Tibial nerve (tissue), 4 donors: Measurements from ENCODE around the gene EMILIN2.

Experiments used
- EP300 ChIP-seq, 2 donors: sonication (generic); formaldehyde crosslinking; IDR thresholded peaks; one replicate each; pipeline ENCODE4 v1.6.1; 2017; ENCODE audit warnings: antibody characterized with exemption in 2 of 2, mild to moderate bottlenecking in 1 of 2
- POLR2A ChIP-seq, 2 donors: fragments of 450-650 bp; IDR thresholded peaks; one replicate each; pipeline ENCODE4 v1.6.1; 2017; ENCODE audit warnings: antibody characterized with exemption in 2 of 2, mild to moderate bottlenecking in 2 of 2, moderate library complexity in 2 of 2
- TF ChIP-seq, protein P1 (sequence below), 5 experiments: fragments of 200-600 bp in 3 of 5; fragments of 450-650 bp in 2 of 5; sonication (generic) in 3 of 5; IDR thresholded peaks; one replicate each; pipeline ENCODE4 v1.5.1; 2016 to 2019; ENCODE audit warnings: antibody characterized with exemption in 5 of 5, mild to moderate bottlenecking in 3 of 5, moderate library complexity in 2 of 5

DNA sequence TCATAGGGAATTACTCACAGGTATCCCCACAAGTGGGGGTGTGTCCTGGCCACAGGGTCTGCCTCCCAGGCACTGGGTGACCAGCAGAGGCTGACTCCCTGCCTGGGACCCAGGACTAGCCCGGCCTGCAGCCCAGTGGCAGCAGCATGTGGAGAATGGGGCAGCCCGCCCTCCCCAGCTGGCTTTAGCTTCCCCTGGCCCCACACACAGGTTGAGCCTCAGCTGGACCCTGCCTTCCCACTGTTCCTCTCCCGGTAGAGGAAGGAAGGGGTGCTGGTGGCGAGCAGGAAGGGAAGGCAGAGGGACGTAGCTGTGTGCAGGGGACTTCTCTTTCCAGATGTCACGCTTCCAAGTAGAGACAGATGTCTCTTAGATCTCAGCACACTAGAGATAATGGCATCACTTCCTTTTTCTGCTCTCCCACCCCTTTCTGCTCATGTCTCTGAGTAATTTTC, 51.4 kb downstream of the EMILIN2 start:
- TF ChIP-seq, protein P1, sequence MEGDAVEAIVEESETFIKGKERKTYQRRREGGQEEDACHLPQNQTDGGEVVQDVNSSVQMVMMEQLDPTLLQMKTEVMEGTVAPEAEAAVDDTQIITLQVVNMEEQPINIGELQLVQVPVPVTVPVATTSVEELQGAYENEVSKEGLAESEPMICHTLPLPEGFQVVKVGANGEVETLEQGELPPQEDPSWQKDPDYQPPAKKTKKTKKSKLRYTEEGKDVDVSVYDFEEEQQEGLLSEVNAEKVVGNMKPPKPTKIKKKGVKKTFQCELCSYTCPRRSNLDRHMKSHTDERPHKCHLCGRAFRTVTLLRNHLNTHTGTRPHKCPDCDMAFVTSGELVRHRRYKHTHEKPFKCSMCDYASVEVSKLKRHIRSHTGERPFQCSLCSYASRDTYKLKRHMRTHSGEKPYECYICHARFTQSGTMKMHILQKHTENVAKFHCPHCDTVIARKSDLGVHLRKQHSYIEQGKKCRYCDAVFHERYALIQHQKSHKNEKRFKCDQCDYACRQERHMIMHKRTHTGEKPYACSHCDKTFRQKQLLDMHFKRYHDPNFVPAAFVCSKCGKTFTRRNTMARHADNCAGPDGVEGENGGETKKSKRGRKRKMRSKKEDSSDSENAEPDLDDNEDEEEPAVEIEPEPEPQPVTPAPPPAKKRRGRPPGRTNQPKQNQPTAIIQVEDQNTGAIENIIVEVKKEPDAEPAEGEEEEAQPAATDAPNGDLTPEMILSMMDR (IDR thresholded peaks at IDR 0.05), result no peak
- TF ChIP-seq POLR2A (IDR thresholded peaks at IDR 0.05) (no peak), EP300 (IDR thresholded peaks at IDR 0.05) (peak in 1 of 2 donors; percentile 28)
